K562 (cell line): ENCODE data around the gene SFSWAP.

Experiments used
- BRF2 ChIP-seq: IDR thresholded peaks from 3 replicates; pipeline ENCODE4 v1.6.1; 2011; ENCODE audit warnings: borderline replicate concordance, mild to moderate bottlenecking; ENCODE audit not compliant: insufficient read length, insufficient read depth
- E2F1 ChIP-seq: sonication (generic); formaldehyde crosslinking; IDR thresholded peaks from 2 replicates; pipeline ENCODE4 v1.8.1; 2023; ENCODE audit warnings: mild to moderate bottlenecking, missing genetic modification reagents, moderate library complexity
- E4F1 ChIP-seq: fragments of 250-450 bp; sonication (Bioruptor Pico); IDR thresholded peaks from 2 replicates; pipeline ENCODE4 v1.5.0; 2021; ENCODE audit warnings: mild to moderate bottlenecking, borderline replicate concordance
- MLX ChIP-seq, 2 experiments: fragments of 450-650 bp in 1 of 2; sonication (generic) in 1 of 2; formaldehyde crosslinking; conservative IDR thresholded peaks; 2 replicates each; pipeline versions ENCODE4 v1.4.0 to v1.8.1; 2020 to 2022; ENCODE audit warnings: mild to moderate bottlenecking in 1 of 2, missing genetic modification reagents in 1 of 2
- PHB ChIP-seq: fragments of 250-450 bp; sonication (Bioruptor Pico); IDR thresholded peaks from 2 replicates; pipeline ENCODE4 v1.5.0; 2021
- SIN3A ChIP-seq, 2 experiments: fragments of 150-350 bp in 1 of 2; IDR thresholded peaks; 2 replicates each; pipeline ENCODE4 v1.6.1; 2011 to 2016; ENCODE audit warnings: borderline replicate concordance in 2 of 2, low read depth in 2 of 2, low read length in 2 of 2, mild to moderate bottlenecking in 2 of 2, moderate library complexity in 2 of 2; ENCODE audit not compliant: control insufficient read depth in 1 of 2
- TAF1 ChIP-seq: IDR thresholded peaks from 2 replicates; pipeline ENCODE4 v1.6.1; 2011; ENCODE audit warnings: mild to moderate bottlenecking, low read length, moderate library complexity; ENCODE audit not compliant: insufficient read depth, control insufficient read depth, severe bottlenecking; ENCODE audit errors: extremely low read depth
- ZBTB7A ChIP-seq: IDR thresholded peaks from 2 replicates; pipeline ENCODE4 v1.6.1; 2011; ENCODE audit warnings: low read depth, mild to moderate bottlenecking, low read length, moderate library complexity, borderline replicate concordance; ENCODE audit not compliant: control insufficient read depth
- TF ChIP-seq, protein P1 (sequence below): sonication (generic); formaldehyde crosslinking; IDR thresholded peaks from 2 replicates; pipeline ENCODE4 v1.8.1; 2022; ENCODE audit warnings: missing genetic modification reagents

DNA sequence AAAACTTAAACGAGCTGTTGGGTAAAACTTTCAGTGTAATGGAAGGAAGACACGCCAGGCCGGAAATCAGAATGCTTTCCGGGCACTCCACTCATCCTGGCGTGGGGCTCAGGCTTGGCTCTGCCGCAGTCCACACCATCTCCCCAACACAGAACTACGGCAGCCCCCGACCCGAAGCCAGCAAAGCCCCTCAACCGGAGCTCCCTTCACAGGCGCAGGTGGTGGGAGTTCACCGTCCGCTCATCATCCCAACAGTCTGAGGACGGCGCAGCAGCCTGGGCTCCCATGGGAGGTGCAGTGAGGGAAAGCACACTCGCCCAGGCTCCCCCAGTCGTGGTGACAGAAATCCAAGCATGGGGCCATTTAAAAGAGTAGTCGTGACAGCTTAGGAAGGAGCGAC lies 106.4 kb downstream of the SFSWAP start:
- TF ChIP-seq SIN3A (IDR thresholded peaks at IDR 0.05; ENCODE audit: borderline replicate concordance in 2 of 2, control insufficient read depth in 1 of 2, low read depth in 2 of 2, low read length in 2 of 2) (no peak), TAF1 (no peak), PHB (no peak), MLX (CRISPR knock-in tag; conservative IDR thresholded peaks at IDR 0.05) (no peak), E4F1 (no peak), E2F1 (CRISPR knock-in tag) (no peak), ZBTB7A (no peak), BRF2 (no peak)
- TF ChIP-seq, protein P1, sequence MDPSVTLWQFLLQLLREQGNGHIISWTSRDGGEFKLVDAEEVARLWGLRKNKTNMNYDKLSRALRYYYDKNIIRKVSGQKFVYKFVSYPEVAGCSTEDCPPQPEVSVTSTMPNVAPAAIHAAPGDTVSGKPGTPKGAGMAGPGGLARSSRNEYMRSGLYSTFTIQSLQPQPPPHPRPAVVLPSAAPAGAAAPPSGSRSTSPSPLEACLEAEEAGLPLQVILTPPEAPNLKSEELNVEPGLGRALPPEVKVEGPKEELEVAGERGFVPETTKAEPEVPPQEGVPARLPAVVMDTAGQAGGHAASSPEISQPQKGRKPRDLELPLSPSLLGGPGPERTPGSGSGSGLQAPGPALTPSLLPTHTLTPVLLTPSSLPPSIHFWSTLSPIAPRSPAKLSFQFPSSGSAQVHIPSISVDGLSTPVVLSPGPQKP (CRISPR knock-in tag): no peak
